Keratinocyte (primary cell): Measurements from ENCODE around the gene GGT7. TPM values are rescaled to one million over a fixed set of nuclear protein-coding genes. Genes with fewer than 3 reads are reported as not detected.

ENCODE experiments used
- DNase-seq: peaks from one replicate; pipeline ENCODE4 v3.0.0-alpha.2; 2011; ENCODE audit warnings: low read depth, missing footprints, low spot score
- FAIRE-seq: peaks from 2 replicates; lab custom pipeline; 2011; peaks lifted over from hg19 to GRCh38; lab: Jason Lieb, UNC
- H2AFZ ChIP-seq: 2 replicates; pipeline ENCODE4 v1.6.0; 2012; ENCODE audit warnings: low read length, control low read depth, inconsistent platforms; ENCODE audit not compliant: control insufficient read depth
- H3K27ac ChIP-seq: 2 replicates; pipeline ENCODE4 v1.5.1; 2011; ENCODE audit warnings: low read length; ENCODE audit not compliant: control insufficient read depth, insufficient read depth
- H3K27me3 ChIP-seq: 3 replicates; pipeline ENCODE4 v1.6.0; 2011; ENCODE audit warnings: low read length; ENCODE audit not compliant: control insufficient read depth, insufficient read depth; ENCODE audit errors: extremely low read depth
- H3K36me3 ChIP-seq, 2 experiments: 2 replicates in 1 of 2; 3 replicates in 1 of 2; pipeline ENCODE4 v1.5.1; 2011; ENCODE audit warnings: low read length in 2 of 2, mild to moderate bottlenecking in 1 of 2; ENCODE audit not compliant: control insufficient read depth in 2 of 2, insufficient read depth in 2 of 2; ENCODE audit errors: extremely low read depth in 1 of 2
- H3K4me1 ChIP-seq: 3 replicates; pipeline ENCODE4 v1.5.1; 2011; ENCODE audit warnings: low read length; ENCODE audit not compliant: control insufficient read depth, insufficient read depth; ENCODE audit errors: extremely low read depth
- H3K4me2 ChIP-seq: 3 replicates; pipeline ENCODE4 v1.6.0; 2011; ENCODE audit warnings: low read depth, low read length; ENCODE audit not compliant: control insufficient read depth, insufficient read depth; ENCODE audit errors: extremely low read depth
- H3K4me3 ChIP-seq, 3 experiments: fragments of 200-600 bp in 1 of 3; sonication (generic) in 1 of 3; 2 replicates in 2 of 3; 3 replicates in 1 of 3; pipeline ENCODE4 v1.5.1; 2011 to 2016; ENCODE audit warnings: low read length in 3 of 3, mild to moderate bottlenecking in 3 of 3, control low read depth in 2 of 3, inconsistent platforms in 1 of 3, low read depth in 1 of 3, mixed read lengths in 1 of 3, mixed run types in 1 of 3, moderate library complexity in 1 of 3; ENCODE audit not compliant: control insufficient read depth in 2 of 3, insufficient read depth in 2 of 3; ENCODE audit errors: extremely low read depth in 1 of 3
- H3K79me2 ChIP-seq: 2 replicates; pipeline ENCODE4 v1.6.0; 2012; ENCODE audit warnings: low read length; ENCODE audit not compliant: control insufficient read depth, insufficient read depth
- H3K9ac ChIP-seq: 3 replicates; pipeline ENCODE4 v1.6.0; 2011; ENCODE audit warnings: low read length; ENCODE audit not compliant: control insufficient read depth, insufficient read depth; ENCODE audit errors: extremely low read depth
- H3K9me1 ChIP-seq: 3 replicates; pipeline ENCODE4 v1.6.0; 2011; ENCODE audit warnings: low read length; ENCODE audit not compliant: control insufficient read depth, insufficient read depth; ENCODE audit errors: extremely low read depth
- H3K9me3 ChIP-seq: 2 replicates; pipeline ENCODE4 v1.5.1; 2012; ENCODE audit warnings: low read depth, low read length; ENCODE audit not compliant: control insufficient read depth
- H4K20me1 ChIP-seq: 3 replicates; pipeline ENCODE4 v1.6.0; 2011; ENCODE audit warnings: low read length; ENCODE audit not compliant: control insufficient read depth, insufficient read depth; ENCODE audit errors: extremely low read depth
- EZH2 ChIP-seq: IDR thresholded peaks from one replicate; pipeline ENCODE4 v1.6.1; 2012; ENCODE audit warnings: inconsistent platforms, mild to moderate bottlenecking, low read length, moderate library complexity
- dilution Hi-C: fragments of 300-500 bp; cut with MboI; formaldehyde crosslinking; loops from one replicate; pipeline ENCODE4 v1.7.0; 2020; ENCODE audit warnings: low sequenced_read_pairs; ENCODE audit not compliant: extremely low pct_ligation_motif_present
- polyA plus RNA-seq, 5 experiments: library from polyadenylated mRNA; depleted of rRNA in 3 of 5; stranded (reverse) in 3 of 5; stranded (forward) in 1 of 5; unstranded in 1 of 5; fragments of >200 nt; gene quantifications; 1 replicate in 1 of 5; 2 replicates in 3 of 5; 3 replicates in 1 of 5; pipeline versions ENCODE4 v1.2.1 to v1.2.3, GENCODE V29; 2011 to 2012; ENCODE audit warnings: missing spikeins in 2 of 5, low read depth in 1 of 5, low replicate concordance in 1 of 5
- TF ChIP-seq, protein P1 (sequence below), 3 experiments: IDR thresholded peaks in 1 of 3; conservative IDR thresholded peaks in 1 of 3; optimal IDR thresholded peaks in 1 of 3; 2 replicates in 2 of 3; 3 replicates in 1 of 3; pipeline versions ENCODE3 to v1.5.1; 2011; ENCODE audit warnings: low read length in 3 of 3, mild to moderate bottlenecking in 3 of 3, moderate library complexity in 2 of 3, control low read depth in 1 of 3, inconsistent platforms in 1 of 3; ENCODE audit not compliant: insufficient read depth in 2 of 3; ENCODE audit errors: extremely low read depth in 1 of 3

The GGT7 gene
- polyA plus RNA-seq, 1 donor (not counting 4 experiments of a cell fraction or from before 2014, with no cell fraction given), result 5.0 TPM

GRCh38 chr20:34896086-34896621 is 23.5 kb upstream of the GGT7 start:
- DNase-seq (no peak), FAIRE-seq (no peak)
- no peaks in the 10 kb centered on the region for H3K9me1 ChIP-seq
- peaks cover 17% of the 10 kb centered on the region for H3K4me1 ChIP-seq
- H3K4me2 ChIP-seq, result no peak overlapping the region
- H3K27me3 ChIP-seq, result no peaks in the 10 kb centered on the region
- dilution Hi-C loops, result no loop called here
- no peaks in the 10 kb centered on the region for H3K9me3 ChIP-seq
- no peak overlapping the region for H2AFZ ChIP-seq
- no peak overlapping the region for H3K27ac ChIP-seq
- peaks cover 2 to 19% of the 10 kb centered on the region in 2 experiments for H3K36me3 ChIP-seq
- H4K20me1 ChIP-seq, result no peaks in the 10 kb centered on the region
- H3K79me2 ChIP-seq, result peaks cover 28% of the 10 kb centered on the region
- TF ChIP-seq EZH2, result no peak
- TF ChIP-seq, protein P1, sequence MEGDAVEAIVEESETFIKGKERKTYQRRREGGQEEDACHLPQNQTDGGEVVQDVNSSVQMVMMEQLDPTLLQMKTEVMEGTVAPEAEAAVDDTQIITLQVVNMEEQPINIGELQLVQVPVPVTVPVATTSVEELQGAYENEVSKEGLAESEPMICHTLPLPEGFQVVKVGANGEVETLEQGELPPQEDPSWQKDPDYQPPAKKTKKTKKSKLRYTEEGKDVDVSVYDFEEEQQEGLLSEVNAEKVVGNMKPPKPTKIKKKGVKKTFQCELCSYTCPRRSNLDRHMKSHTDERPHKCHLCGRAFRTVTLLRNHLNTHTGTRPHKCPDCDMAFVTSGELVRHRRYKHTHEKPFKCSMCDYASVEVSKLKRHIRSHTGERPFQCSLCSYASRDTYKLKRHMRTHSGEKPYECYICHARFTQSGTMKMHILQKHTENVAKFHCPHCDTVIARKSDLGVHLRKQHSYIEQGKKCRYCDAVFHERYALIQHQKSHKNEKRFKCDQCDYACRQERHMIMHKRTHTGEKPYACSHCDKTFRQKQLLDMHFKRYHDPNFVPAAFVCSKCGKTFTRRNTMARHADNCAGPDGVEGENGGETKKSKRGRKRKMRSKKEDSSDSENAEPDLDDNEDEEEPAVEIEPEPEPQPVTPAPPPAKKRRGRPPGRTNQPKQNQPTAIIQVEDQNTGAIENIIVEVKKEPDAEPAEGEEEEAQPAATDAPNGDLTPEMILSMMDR (optimal IDR thresholded peaks at IDR 0.05 in 1 of 3, IDR thresholded peaks at IDR 0.05 in 1 of 3, conservative IDR thresholded peaks at IDR 0.05 in 1 of 3; ENCODE audit: extremely low read depth in 1 of 3, insufficient read depth in 2 of 3, low read length in 3 of 3), result no peak
- no peak overlapping the region for H3K4me3 ChIP-seq
- no peak overlapping the region for H3K9ac ChIP-seq

GRCh38 chr20:34895465-34895864 is 22.8 kb upstream of the GGT7 start:
- DNase-seq (no peak), FAIRE-seq (no peak)
- H3K36me3 ChIP-seq, result peaks cover 2 to 19% of the 10 kb centered on the region in 2 experiments
- dilution Hi-C loops, result no loop called here
- H3K79me2 ChIP-seq, result peaks cover 31% of the 10 kb centered on the region
- no peaks in the 10 kb centered on the region for H4K20me1 ChIP-seq
- H3K4me3 ChIP-seq, result no peak overlapping the region
- H3K9me3 ChIP-seq, result no peaks in the 10 kb centered on the region
- H3K9me1 ChIP-seq, result no peaks in the 10 kb centered on the region
- TF ChIP-seq, protein P1 (optimal IDR thresholded peaks at IDR 0.05 in 1 of 3, IDR thresholded peaks at IDR 0.05 in 1 of 3, conservative IDR thresholded peaks at IDR 0.05 in 1 of 3; ENCODE audit: extremely low read depth in 1 of 3, insufficient read depth in 2 of 3, low read length in 3 of 3), result no peak
- TF ChIP-seq EZH2, result no peak
- no peaks in the 10 kb centered on the region for H3K27me3 ChIP-seq
- H3K4me1 ChIP-seq, result peaks cover 24% of the 10 kb centered on the region
- no peak overlapping the region for H3K27ac ChIP-seq
- no peak overlapping the region for H3K9ac ChIP-seq
- no peak overlapping the region for H3K4me2 ChIP-seq
- no peak overlapping the region for H2AFZ ChIP-seq
